ENCODE measurements around the gene DDX56.

- no peak for TF ChIP-seq CTCF (conservative IDR thresholded peaks at IDR 0.05; ENCODE audit: low read depth, low read length)
- TF ChIP-seq RFX5 (IDR thresholded peaks at IDR 0.05; ENCODE audit: low read depth, low read length) = no peak
- TF ChIP-seq ELK1 (IDR thresholded peaks at IDR 0.05; ENCODE audit: borderline replicate concordance, low read depth, low read length) = no peak
- TF ChIP-seq POLR2A (IDR thresholded peaks at IDR 0.05; ENCODE audit: low read depth, low read length) = no peak
- TF ChIP-seq RAD21 (IDR thresholded peaks at IDR 0.05; ENCODE audit: low read length) = no peak
- TF ChIP-seq RCOR1 (IDR thresholded peaks at IDR 0.05; ENCODE audit: insufficient replicate concordance, low read length) = no peak
- TF ChIP-seq MXI1 (IDR thresholded peaks at IDR 0.05; ENCODE audit: borderline replicate concordance, low read depth, low read length) = no peak
- no peak for TF ChIP-seq USF2 (IDR thresholded peaks at IDR 0.05; ENCODE audit: low read depth, low read length)
- TF ChIP-seq FOS (IDR thresholded peaks at IDR 0.05; ENCODE audit: low read depth, low read length) = no peak
- no peak for TF ChIP-seq CEBPB (IDR thresholded peaks at IDR 0.05; ENCODE audit: low read depth, low read length)
- no peak for TF ChIP-seq SMC3 (IDR thresholded peaks at IDR 0.05; ENCODE audit: low read depth, low read length)
- no peak for TF ChIP-seq BHLHE40 (IDR thresholded peaks at IDR 0.05; ENCODE audit: low read depth, low read length)
- TF ChIP-seq NFE2L2 (IDR thresholded peaks at IDR 0.05; ENCODE audit: low read depth, low read length) = no peak
These were observed 5.8 kb downstream of the DDX56 start for GRCh38 chr7:44567884-44568283.
